GM21528 (cell line): Measurements from ENCODE around the gene CASP12.

Experiments used
- ATAC-seq: cut with Tn5 transposase; IDR thresholded peaks from one replicate; pipeline ENCODE4 v1.9.1; 2021; ENCODE audit warnings: mild to moderate bottlenecking, moderate library complexity; ENCODE audit not compliant: unreplicated experiment, low FRiP score

CASP12 gene

GRCh38 chr11:104841185-104841584, 57.1 kb downstream of the CASP12 start:
- ATAC-seq = no peak

GRCh38 chr11:104837969-104838639, 60.2 kb downstream of the CASP12 start:
- no peak for ATAC-seq

GRCh38 chr11:104836691-104837090, 61.6 kb downstream of the CASP12 start:
- ATAC-seq = no peak
